Activated CD4-positive, alpha-beta T cell treated with anti-CD3 and anti-CD28 coated beads for 1 hour (primary cell): Measurements from ENCODE around the gene EEF1AKMT4.
"Not testable (repeated sequence)": the region's sequence is repeated elsewhere in the genome, so short reads cannot be mapped to it uniquely, and the experiment has no call there.

Experiments
- DNase-seq: peaks from one replicate; pipeline ENCODE4 v3.0.0-alpha.2; 2020

Gene EEF1AKMT4

DNA sequence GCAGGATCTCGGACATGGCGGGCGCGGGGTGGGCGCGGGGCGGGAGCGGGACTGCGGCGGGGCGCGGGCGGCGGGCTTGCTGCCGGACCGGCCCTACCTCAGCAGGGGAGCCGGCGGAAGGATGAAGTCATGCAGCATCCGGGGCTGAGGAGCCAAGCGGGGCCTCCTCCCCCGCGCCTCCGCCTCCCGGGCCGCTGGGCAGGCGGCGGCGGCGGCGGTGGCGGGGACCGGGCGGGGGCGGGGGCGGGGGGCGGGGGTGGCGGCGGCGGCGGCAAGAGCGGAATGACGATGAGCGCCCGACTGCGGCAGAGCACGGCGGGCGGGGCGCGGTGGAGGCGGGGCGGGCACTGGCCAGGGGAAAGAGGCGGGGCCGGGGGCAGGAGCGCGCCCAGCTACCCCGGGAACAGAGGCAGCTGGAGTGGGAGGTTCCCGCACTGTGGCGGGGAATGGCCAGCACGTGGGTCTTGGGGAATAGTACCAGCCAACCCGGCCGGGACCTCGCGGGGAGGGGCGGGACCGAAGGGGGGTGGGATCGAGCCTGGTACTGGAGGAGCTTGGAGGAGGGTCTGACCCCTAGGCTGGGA lies 11.9 kb downstream of the EEF1AKMT4 start, which contains the start of gene CAMK2N2:
CAMK2N2 (minus strand) TSS at position 284 of the 584 bp plus-strand sequence; CDS start at position 16, 268 bp downstream.
- DNase-seq = peak; percentile 24

DNA sequence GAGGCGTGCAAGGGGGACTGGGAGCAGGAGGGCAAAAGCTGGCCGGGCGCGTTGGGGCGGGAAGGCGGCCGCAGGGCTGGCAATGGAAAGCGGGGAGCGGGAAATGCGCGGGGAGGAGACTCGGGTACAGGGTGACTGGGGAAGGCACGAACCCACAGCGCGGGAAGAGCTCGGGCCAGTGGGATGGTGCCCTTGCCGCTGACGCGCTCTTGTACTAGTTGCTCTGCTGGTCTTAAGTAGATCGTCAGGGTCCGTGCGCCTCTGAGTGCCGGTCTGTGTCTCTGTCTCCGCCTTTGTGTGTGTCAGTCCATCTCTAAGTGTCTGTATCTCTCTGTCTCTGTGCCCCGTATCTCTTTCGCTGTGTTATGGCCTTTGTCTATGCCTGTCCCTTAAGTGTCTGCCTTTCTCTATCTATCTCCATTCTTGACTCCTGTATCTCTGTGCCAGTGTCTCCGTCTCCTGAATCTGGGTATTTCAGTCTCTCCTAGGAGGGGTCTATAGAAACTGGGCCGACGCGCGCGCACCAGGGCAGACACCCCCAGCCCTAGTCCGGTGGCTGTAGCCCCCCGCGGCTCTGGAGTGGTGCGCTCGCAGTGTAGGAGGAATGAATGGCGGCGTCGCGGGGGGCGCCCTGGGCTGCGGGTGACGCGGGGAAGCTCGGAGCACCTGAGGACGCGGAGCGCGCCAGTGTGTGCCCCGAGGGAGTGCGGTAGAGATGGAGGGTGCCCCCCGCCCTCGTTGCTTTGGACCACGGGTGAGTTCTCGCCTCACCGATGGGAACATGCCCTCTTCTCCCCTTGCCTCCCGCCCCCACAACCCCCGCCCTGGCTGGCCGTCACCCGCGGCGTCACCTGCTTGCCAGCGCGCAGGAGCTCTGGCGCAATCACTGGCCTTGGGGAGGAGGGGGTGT lies 12.6 kb downstream of the EEF1AKMT4 start:
- no peak for DNase-seq

GRCh38 chr3:184262764-184263179 lies 13.3 kb downstream of the EEF1AKMT4 start:
- no peak for DNase-seq

GRCh38 chr3:184267249-184267648 lies 17.8 kb downstream of the EEF1AKMT4 start:
- DNase-seq = not testable (repeated sequence)

DNA sequence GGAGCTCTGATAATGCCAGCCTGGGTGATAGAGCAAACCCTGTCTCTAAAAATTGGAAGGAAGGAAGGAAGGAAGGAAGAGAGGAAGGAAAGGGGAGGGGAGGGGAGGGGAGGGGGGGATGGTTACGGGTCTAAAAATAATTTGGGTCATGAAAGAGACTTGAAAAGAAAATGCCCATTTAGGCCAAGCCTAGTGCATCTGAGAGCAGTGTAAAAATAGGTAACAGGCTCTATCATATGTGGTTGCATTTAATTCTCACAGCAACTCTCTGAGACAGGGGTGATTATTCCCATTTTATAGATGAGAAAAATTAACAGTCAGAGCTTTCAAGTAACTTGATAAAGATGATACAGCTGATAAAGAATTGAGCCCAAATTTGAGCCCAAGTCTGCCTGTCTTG lies 22.8 kb downstream of the EEF1AKMT4 start:
- DNase-seq = no peak

DNA sequence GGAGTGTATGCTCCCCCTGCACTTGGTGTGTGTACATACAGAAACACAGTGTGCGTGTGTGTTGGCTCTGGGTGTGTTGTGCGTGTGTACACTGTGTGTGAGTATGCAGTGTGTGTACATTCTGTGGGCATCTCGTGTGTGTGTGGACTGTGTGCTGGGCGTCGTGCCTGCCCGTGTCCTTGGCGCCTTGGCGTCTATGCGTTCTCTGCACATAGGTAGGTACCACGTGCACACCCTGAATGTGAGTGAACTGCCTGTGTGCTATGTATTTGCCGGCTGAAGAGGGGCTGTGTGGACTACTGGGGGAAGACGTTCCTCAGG lies 25.9 kb downstream of the EEF1AKMT4 start:
- DNase-seq = no peak

DNA sequence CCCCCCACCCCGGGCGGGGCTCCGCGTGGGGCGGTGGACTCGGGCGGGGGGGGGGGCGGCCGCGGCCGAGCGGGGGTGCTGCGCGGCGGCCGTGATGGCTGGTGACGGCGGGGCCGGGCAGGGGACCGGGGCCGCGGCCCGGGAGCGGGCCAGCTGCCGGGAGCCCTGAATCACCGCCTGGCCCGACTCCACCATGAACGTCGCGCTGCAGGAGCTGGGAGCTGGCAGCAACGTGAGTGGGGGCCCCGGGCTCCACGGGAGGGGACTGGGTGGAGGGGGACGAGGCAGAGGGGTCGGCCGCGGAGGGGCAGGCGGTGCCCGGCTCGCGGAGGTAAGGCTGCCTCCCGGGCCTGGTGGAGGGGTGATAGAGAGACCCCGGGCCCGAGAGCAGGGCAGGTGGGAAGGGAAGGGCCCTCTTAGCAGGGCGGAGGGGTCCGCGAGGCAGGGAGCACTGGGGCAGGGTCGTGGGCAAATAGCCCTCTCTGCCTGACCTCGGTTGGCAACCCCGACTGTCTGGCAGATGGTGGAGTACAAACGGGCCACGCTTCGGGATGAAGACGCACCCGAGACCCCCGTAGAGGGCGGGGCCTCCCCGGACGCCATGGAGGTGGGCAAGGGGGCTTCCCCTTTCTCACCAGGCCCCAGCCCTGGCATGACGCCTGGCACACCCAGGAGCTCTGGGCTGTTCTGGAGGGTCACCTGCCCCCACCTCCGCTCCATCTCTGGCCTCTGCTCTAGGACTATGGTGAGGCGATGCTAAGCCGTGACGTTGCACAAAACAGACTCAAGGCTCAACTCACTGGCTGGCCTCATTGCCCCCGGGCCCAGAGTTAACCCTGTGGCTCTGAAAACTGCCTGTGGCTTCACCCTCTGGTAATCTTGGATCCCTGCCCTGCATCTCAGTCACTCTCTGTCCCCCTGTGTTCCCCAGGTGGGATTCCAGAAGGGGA lies 26.8 kb downstream of the EEF1AKMT4 start, which contains the start of gene ECE2:
ECE2 (plus strand) TSS at position 62 of the 950 bp plus-strand sequence; CDS start at position 194, 132 bp downstream.
- no peak for DNase-seq

GRCh38 chr3:184277366-184277765 lies 27.9 kb downstream of the EEF1AKMT4 start:
- DNase-seq = no peak

- no peak for DNase-seq
These were observed 33.5 kb downstream of the EEF1AKMT4 start for GRCh38 chr3:184282941-184283340.

DNA sequence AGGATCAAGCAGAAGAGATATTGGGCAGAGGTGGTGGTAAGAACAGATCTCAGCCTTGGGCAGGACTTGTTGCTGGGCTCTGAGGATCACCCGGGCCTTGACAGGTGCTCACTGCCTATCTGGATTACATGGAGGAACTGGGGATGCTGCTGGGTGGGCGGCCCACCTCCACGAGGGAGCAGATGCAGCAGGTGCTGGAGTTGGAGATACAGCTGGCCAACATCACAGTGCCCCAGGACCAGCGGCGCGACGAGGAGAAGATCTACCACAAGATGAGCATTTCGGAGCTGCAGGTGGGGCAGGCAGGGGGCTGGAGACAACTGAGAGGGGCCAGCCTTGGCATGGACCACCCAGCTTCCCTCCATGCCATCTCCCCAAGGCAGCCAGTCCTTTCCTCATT lies 34.2 kb downstream of the EEF1AKMT4 start:
- DNase-seq = no peak

- DNase-seq = no peak
These were observed 35.2 kb downstream of the EEF1AKMT4 start for GRCh38 chr3:184284696-184285095.

GRCh38 chr3:184289426-184289938 lies 40.0 kb downstream of the EEF1AKMT4 start:
- DNase-seq = peak; percentile 40

- no peak for DNase-seq
These were observed 40.9 kb downstream of the EEF1AKMT4 start for GRCh38 chr3:184290331-184290730.

DNA sequence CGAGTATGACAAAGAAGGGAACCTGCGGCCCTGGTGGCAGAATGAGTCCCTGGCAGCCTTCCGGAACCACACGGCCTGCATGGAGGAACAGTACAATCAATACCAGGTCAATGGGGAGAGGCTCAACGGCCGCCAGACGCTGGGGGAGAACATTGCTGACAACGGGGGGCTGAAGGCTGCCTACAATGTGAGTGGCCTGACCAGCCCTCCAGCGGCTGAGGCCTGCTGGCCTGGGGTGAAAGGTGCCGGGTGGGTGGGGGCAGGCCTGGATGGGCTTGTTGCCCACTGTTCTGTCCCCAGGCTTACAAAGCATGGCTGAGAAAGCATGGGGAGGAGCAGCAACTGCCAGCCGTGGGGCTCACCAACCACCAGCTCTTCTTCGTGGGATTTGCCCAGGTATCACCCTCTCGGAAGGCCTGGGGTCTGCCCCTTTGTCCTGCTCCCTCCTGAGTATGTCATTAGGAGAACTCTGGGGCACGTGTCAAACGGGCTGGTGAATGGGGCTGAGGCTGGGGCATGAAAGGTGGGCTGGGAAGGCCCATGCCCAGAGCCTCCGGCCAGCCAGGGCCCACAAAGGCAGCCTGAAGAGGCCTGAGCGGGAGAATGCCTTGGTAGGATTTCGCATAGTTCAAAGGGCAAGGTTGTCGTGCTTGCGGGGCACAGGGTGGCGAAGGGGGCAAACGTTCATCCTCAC lies 41.7 kb downstream of the EEF1AKMT4 start:
- no peak for DNase-seq

- DNase-seq = no peak
These were observed 42.4 kb downstream of the EEF1AKMT4 start for GRCh38 chr3:184291738-184292445.

- DNase-seq = no peak
These were observed 46.3 kb downstream of the EEF1AKMT4 start for GRCh38 chr3:184295771-184296170.

- DNase-seq = no peak
These were observed 47.1 kb downstream of the EEF1AKMT4 start for GRCh38 chr3:184296616-184297015.

DNA sequence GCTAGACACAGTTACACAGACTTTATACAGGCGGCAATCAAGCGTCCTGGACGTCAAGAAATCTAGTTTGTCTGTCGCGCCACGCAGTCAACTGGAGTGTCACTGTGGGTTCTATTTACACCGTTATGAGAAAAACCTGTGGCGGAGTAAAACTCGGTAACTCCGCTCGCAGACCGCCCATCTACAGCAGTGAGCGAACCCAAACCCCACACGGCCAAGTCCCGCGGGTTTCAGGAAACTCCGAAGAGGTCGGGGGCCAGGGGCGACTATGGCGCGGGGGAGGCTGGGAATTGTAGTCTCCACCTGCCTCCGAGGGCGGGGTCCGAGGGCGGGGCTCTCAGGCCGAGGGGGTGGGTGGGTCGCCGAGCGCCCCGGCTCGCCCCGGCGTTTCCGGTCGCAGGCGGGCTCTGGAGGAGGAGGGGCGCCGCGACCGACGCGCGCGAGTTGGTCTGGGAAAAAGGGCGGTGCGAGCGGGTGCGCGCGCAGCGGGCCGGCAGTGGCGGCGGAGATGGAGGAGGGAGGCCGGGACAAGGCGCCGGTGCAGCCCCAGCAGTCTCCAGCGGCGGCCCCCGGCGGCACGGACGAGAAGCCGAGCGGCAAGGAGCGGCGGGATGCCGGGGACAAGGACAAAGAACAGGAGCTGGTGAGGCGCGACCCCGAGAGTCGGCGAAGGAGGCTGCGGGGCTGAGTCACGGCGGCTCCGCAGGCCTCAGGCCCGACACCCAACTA lies 49.5 kb downstream of the EEF1AKMT4 start, which contains the start of gene PSMD2:
PSMD2 (plus strand) TSS at position 483 of the 729 bp plus-strand sequence; CDS start at position 509, 26 bp downstream.
- DNase-seq = peak; percentile 98

GRCh38 chr3:184299488-184300377 lies 50.3 kb downstream of the EEF1AKMT4 start:
- no peak for DNase-seq

GRCh38 chr3:184300378-184300720 lies 50.9 kb downstream of the EEF1AKMT4 start:
- DNase-seq = no peak
